SK-N-SH (cell line): ENCODE measurements around the gene TUBGCP3. TPM values are rescaled to one million over a fixed set of nuclear protein-coding genes. Genes with fewer than 3 reads are reported as not detected.
"Not testable (repeated sequence)": the region's sequence is repeated elsewhere in the genome, so short reads cannot be mapped to it uniquely, and the experiment has no call there.

Experiments used
- CTCF ChIA-PET: fragments of 300-600, 350-600 bp; formaldehyde crosslinking; extraction: SDS; loops from one replicate; lab custom pipeline; 2021; lab: Yijun Ruan, JAX
- POLR2A ChIA-PET: fragments of 350-600 bp; sonication (Branson Sonifier 250); formaldehyde crosslinking; extraction: SDS; loops from one replicate; lab custom pipeline; 2020; ENCODE audit warnings: antibody characterized with exemption, inconsistent platforms; lab: Yijun Ruan, JAX
- DNase-seq: peaks from one replicate; pipeline ENCODE4 v3.0.0; 2012
- H2AFZ ChIP-seq: fragments of 200-600 bp; sonication (generic); 2 replicates; pipeline ENCODE4 v1.8.1; 2016; ENCODE audit warnings: antibody characterized with exemption, mild to moderate bottlenecking, low read depth
- H3F3A ChIP-seq: fragments of 200-600 bp; sonication (generic); replicated peaks from 2 replicates; pipeline ENCODE3; 2016; ENCODE audit warnings: antibody characterized with exemption, mild to moderate bottlenecking; ENCODE audit not compliant: insufficient read depth
- H3K27ac ChIP-seq, 2 experiments: fragments of 200-500 bp in 1 of 2; fragments of 200-600 bp in 1 of 2; sonication (Bioruptor generic) in 1 of 2; sonication (generic), shearing (Covaris generic) in 1 of 2; 2 replicates each; pipeline versions ENCODE4 v1.5.1 to v1.6.1; 2014 to 2016; ENCODE audit warnings: low read depth in 2 of 2, inconsistent platforms in 1 of 2, low read length in 1 of 2, mild to moderate bottlenecking in 1 of 2, mixed read lengths in 1 of 2
- H3K27me3 ChIP-seq: fragments of 200-600 bp; sonication (generic), shearing (Covaris generic); 2 replicates; pipeline ENCODE4 v1.6.1; 2016; ENCODE audit warnings: mixed run types; ENCODE audit not compliant: insufficient read depth
- H3K36me3 ChIP-seq, 2 experiments: fragments of 200-500 bp in 1 of 2; fragments of 200-600 bp in 1 of 2; sonication (Bioruptor generic) in 1 of 2; sonication (generic) in 1 of 2; replicated peaks in 1 of 2; 2 replicates each; pipeline versions ENCODE3 to v1.5.1; 2014 to 2016; ENCODE audit warnings: low read length in 1 of 2, mild to moderate bottlenecking in 1 of 2; ENCODE audit not compliant: insufficient read depth in 2 of 2, control insufficient read depth in 1 of 2
- H3K4me1 ChIP-seq, 2 experiments: fragments of 200-500 bp in 1 of 2; fragments of 200-600 bp in 1 of 2; sonication (Bioruptor generic) in 1 of 2; sonication (generic), shearing (Covaris generic) in 1 of 2; 2 replicates each; pipeline versions ENCODE4 v1.5.1 to v1.6.1; 2014 to 2016; ENCODE audit warnings: low read depth in 1 of 2, low read length in 1 of 2, mixed run types in 1 of 2; ENCODE audit not compliant: insufficient read depth in 2 of 2, control insufficient read depth in 1 of 2
- H3K4me2 ChIP-seq: fragments of 200-600 bp; sonication (generic), shearing (Covaris generic); 2 replicates; pipeline ENCODE4 v1.6.1; 2017; ENCODE audit warnings: mixed run types
- H3K4me3 ChIP-seq, 2 experiments: fragments of 200-500 bp in 1 of 2; fragments of 200-600 bp in 1 of 2; sonication (Bioruptor generic) in 1 of 2; sonication (generic), shearing (Covaris generic) in 1 of 2; 2 replicates each; pipeline versions ENCODE4 v1.5.1 to v1.8.1; 2014 to 2016; ENCODE audit warnings: low read depth in 2 of 2, inconsistent platforms in 1 of 2, low read length in 1 of 2, mild to moderate bottlenecking in 1 of 2, mixed read lengths in 1 of 2, moderate library complexity in 1 of 2
- H3K79me2 ChIP-seq: fragments of 200-600 bp; sonication (generic); 2 replicates; pipeline ENCODE4 v1.8.1; 2017; ENCODE audit warnings: mild to moderate bottlenecking; ENCODE audit not compliant: insufficient read depth
- H3K9ac ChIP-seq: fragments of 200-600 bp; sonication (generic); 2 replicates; pipeline ENCODE4 v1.6.1; 2017; ENCODE audit warnings: mixed run types
- H3K9me2 ChIP-seq: fragments of 200-600 bp; sonication (generic); 2 replicates; pipeline ENCODE4 v1.6.1; 2017; ENCODE audit warnings: mixed run types
- H3K9me3 ChIP-seq: fragments of 200-600 bp; sonication (generic); 2 replicates; pipeline ENCODE4 v1.6.1; 2017; ENCODE audit warnings: mixed run types, mild to moderate bottlenecking, moderate library complexity
- H4K20me1 ChIP-seq: fragments of 200-600 bp; sonication (generic); 2 replicates; pipeline ENCODE4 v1.6.1; 2017; ENCODE audit warnings: mild to moderate bottlenecking, mixed run types; ENCODE audit not compliant: insufficient read depth
- CHD2 ChIP-seq: fragments of 150-350 bp; IDR thresholded peaks from 2 replicates; pipeline ENCODE4 v1.6.1; 2018; ENCODE audit warnings: low read length; ENCODE audit not compliant: partially characterized antibody
- EP300 ChIP-seq, 2 experiments: IDR thresholded peaks; 2 replicates each; pipeline versions ENCODE4 v1.4.0 to v1.6.1; 2012; ENCODE audit warnings: borderline replicate concordance in 1 of 2, low read depth in 1 of 2, low read length in 1 of 2
- EZH2phosphoT487 ChIP-seq: fragments of 200-600 bp; sonication (generic); IDR thresholded peaks from 2 replicates; pipeline ENCODE4 v1.6.1; 2017; ENCODE audit warnings: low read depth, mixed run types, mild to moderate bottlenecking, antibody characterized with exemption, moderate library complexity, borderline replicate concordance
- GABPA ChIP-seq: IDR thresholded peaks from 2 replicates; pipeline ENCODE4 v1.4.0; 2012; ENCODE audit warnings: low read depth, mild to moderate bottlenecking
- GATA2 ChIP-seq: sonication (generic); formaldehyde crosslinking; IDR thresholded peaks from 2 replicates; pipeline ENCODE4 v1.5.0; 2020; ENCODE audit warnings: mild to moderate bottlenecking, missing genetic modification reagents
- JUND ChIP-seq: IDR thresholded peaks from 2 replicates; pipeline ENCODE4 v1.4.0; 2012
- MXI1 ChIP-seq: IDR thresholded peaks from 2 replicates; pipeline ENCODE4 v1.6.1; 2012; ENCODE audit warnings: mild to moderate bottlenecking, low read depth, low read length, improper control_type of control experiment
- NFIC ChIP-seq: IDR thresholded peaks from 2 replicates; pipeline ENCODE4 v1.4.0; 2012; ENCODE audit warnings: borderline replicate concordance
- NRF1 ChIP-seq: IDR thresholded peaks from 2 replicates; pipeline ENCODE4 v1.6.1; 2012; ENCODE audit warnings: low read depth, mild to moderate bottlenecking, low read length
- TAF1 ChIP-seq: IDR thresholded peaks from 2 replicates; pipeline ENCODE4 v1.6.1; 2012; ENCODE audit warnings: low read depth, mild to moderate bottlenecking, low read length, moderate library complexity, borderline replicate concordance
- WGBS: methylation state at CpG from one replicate; pipeline ENCODE4 v1.1.6; 2017; ENCODE audit warnings: low lambda C conversion rate; 5-methylcytosine and 5-hydroxymethylcytosine counted together
- polyA plus RNA-seq, 3 experiments: library from polyadenylated mRNA; depleted of rRNA; stranded (reverse); fragments of >200 nt; gene quantifications; 2 replicates each; pipeline ENCODE4 v1.2.3, GENCODE V29; 2012
- TF ChIP-seq, protein P1 (sequence below): IDR thresholded peaks from 2 replicates; pipeline ENCODE4; 2012
- TF ChIP-seq, protein P2 (sequence below): IDR thresholded peaks from 2 replicates; pipeline ENCODE4 v1.6.1; 2012; ENCODE audit warnings: mild to moderate bottlenecking, low read depth, low read length, moderate library complexity

Gene TUBGCP3
- polyA plus RNA-seq, 1 of the 3 experiments (the other 2 are of a cell fraction) = 16.8 TPM

DNA sequence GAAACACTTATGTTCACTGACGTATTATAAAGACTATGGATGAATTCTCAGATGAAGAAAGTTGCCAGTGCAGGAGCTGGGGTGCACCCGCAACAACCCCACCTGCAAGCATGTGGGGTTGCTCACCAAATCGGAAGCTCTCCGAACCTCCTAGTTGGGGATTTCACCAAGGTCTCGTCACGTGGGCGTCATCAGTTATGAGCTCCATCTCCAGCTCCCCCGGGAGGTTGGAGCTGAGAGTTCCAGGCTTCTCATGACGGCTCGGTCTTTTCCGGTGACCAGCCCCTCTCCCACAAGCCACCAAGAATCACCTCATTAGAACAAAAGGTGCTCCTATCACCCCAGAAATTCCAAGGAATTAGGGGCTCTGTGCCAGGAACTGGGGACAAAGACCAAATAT is 46.1 kb upstream of the TUBGCP3 start:
- Histone ChIP-seq H3K4me1 (peaks cover 0 to 9% of the 10 kb centered on the region in 2 experiments; a peak in 1 of 4 replicates), H3K27ac (no peak overlapping the region), H3K4me3 (no peak overlapping the region), H4K20me1 (no peaks in the 10 kb centered on the region), H2AFZ (no peak overlapping the region), H3K79me2 (no peaks in the 10 kb centered on the region), H3K9me2 (no peaks in the 10 kb centered on the region), H3F3A (no peaks in the 10 kb centered on the region), H3K9ac (no peak overlapping the region), H3K36me3 (no peaks in the 10 kb centered on the region), H3K27me3 (peaks cover 37% of the 10 kb centered on the region), H3K9me3 (no peaks in the 10 kb centered on the region), H3K4me2 (no peak overlapping the region)
- no peak for DNase-seq
- ChIA-PET POLR2A (no interaction called here), CTCF (interaction anchor here (0.6 to 2.8 kb wide), 4 partner anchors 13 to 1160 kb away, joined by 3 to 10 read pairs (median 4); no protein-coding TSS in a partner anchor)
- 50% methylated on average over 5 of the region's 11 CpGs for WGBS
- TF ChIP-seq GATA2 = no peak
- TF ChIP-seq GABPA = no peak

DNA sequence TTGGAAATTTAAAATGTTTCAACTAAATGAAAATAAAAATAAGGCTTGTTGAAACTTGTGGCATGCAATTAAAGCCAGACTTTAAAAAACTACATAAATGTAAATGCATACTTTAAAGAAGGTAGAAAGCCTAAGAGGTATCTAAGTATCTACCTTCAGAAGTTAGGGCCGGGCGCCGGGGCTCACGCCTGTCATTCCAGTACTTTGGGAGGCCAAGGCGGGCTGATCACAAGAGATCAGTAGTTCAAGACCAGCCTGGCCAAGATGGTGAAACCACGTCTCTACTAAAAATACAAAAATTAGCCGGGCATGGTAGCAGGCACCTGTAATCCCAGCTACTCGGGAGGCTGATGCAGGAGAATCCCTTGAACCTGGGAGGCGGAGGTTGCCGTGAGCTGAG is 42.3 kb upstream of the TUBGCP3 start:
- H3K4me1 ChIP-seq, H3K79me2 ChIP-seq, DNase-seq, H3K27ac ChIP-seq, H3K4me3 ChIP-seq, POLR2A ChIA-PET, H4K20me1 ChIP-seq, H3F3A ChIP-seq, H3K36me3 ChIP-seq, H3K9me2 ChIP-seq, H3K4me2 ChIP-seq, H3K9ac ChIP-seq, H2AFZ ChIP-seq, H3K9me3 ChIP-seq: not testable (repeated sequence)
- CTCF ChIA-PET = interaction anchor here (0.7 to 1.8 kb wide), 2 partner anchors 13 to 243 kb away, joined by 4 to 6 read pairs; no protein-coding TSS in a partner anchor
- peaks cover 16% of the 10 kb centered on the region for H3K27me3 ChIP-seq
- WGBS = 60% methylated on average over 10 of the region's 10 CpGs

DNA sequence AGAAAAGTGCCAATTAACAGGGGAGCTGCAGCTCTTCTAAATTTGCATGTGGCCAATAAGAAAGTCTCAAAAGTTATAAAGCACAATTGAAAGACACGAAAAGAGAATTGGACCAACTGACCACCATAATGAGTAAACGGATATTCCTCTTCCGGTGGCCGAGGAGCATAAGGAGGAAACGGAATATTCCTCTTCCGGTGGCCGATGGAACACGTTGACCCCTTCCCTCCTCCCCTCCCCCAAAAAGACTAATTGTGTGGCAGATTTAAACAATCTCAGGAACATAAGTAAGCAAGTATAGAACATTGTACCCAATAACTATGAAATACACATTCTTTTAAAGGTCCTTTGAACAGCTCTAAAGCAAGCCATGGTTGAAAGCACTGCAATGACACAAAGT is 41.2 kb upstream of the TUBGCP3 start:
- Histone ChIP-seq H3K9ac (no peak overlapping the region), H3F3A (no peaks in the 10 kb centered on the region), H3K9me3 (no peaks in the 10 kb centered on the region), H3K4me2 (no peak overlapping the region), H3K4me3 (no peak overlapping the region), H3K9me2 (no peaks in the 10 kb centered on the region), H3K4me1 (no peaks in the 10 kb centered on the region), H3K36me3 (no peaks in the 10 kb centered on the region), H2AFZ (no peak overlapping the region), H3K79me2 (no peaks in the 10 kb centered on the region), H4K20me1 (no peaks in the 10 kb centered on the region), H3K27ac (no peak overlapping the region), H3K27me3 (peaks cover 9% of the 10 kb centered on the region)
- WGBS = 67% methylated on average over 8 of the region's 8 CpGs
- TF ChIP-seq EP300 (IDR thresholded peaks at IDR 0.05; ENCODE audit: borderline replicate concordance in 1 of 2, low read depth in 1 of 2, low read length in 1 of 2) = no peak
- no peak for TF ChIP-seq NFIC
- TF ChIP-seq, protein P1, sequence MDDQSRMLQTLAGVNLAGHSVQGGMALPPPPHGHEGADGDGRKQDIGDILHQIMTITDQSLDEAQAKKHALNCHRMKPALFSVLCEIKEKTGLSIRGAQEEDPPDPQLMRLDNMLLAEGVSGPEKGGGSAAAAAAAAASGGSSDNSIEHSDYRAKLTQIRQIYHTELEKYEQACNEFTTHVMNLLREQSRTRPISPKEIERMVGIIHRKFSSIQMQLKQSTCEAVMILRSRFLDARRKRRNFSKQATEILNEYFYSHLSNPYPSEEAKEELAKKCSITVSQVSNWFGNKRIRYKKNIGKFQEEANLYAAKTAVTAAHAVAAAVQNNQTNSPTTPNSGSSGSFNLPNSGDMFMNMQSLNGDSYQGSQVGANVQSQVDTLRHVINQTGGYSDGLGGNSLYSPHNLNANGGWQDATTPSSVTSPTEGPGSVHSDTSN = no peak
- TF ChIP-seq CHD2 = no peak
- TF ChIP-seq JUND = no peak
- TF ChIP-seq, protein P2, sequence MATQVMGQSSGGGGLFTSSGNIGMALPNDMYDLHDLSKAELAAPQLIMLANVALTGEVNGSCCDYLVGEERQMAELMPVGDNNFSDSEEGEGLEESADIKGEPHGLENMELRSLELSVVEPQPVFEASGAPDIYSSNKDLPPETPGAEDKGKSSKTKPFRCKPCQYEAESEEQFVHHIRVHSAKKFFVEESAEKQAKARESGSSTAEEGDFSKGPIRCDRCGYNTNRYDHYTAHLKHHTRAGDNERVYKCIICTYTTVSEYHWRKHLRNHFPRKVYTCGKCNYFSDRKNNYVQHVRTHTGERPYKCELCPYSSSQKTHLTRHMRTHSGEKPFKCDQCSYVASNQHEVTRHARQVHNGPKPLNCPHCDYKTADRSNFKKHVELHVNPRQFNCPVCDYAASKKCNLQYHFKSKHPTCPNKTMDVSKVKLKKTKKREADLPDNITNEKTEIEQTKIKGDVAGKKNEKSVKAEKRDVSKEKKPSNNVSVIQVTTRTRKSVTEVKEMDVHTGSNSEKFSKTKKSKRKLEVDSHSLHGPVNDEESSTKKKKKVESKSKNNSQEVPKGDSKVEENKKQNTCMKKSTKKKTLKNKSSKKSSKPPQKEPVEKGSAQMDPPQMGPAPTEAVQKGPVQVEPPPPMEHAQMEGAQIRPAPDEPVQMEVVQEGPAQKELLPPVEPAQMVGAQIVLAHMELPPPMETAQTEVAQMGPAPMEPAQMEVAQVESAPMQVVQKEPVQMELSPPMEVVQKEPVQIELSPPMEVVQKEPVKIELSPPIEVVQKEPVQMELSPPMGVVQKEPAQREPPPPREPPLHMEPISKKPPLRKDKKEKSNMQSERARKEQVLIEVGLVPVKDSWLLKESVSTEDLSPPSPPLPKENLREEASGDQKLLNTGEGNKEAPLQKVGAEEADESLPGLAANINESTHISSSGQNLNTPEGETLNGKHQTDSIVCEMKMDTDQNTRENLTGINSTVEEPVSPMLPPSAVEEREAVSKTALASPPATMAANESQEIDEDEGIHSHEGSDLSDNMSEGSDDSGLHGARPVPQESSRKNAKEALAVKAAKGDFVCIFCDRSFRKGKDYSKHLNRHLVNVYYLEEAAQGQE = no peak
- no peak for TF ChIP-seq MXI1
- no peak for TF ChIP-seq EZH2phosphoT487
- TF ChIP-seq TAF1 = no peak
- TF ChIP-seq GABPA = no peak
- no peak for TF ChIP-seq NRF1
- ChIA-PET CTCF (interaction anchor here (0.7 to 1.8 kb wide), 2 partner anchors 11 to 246 kb away, joined by 3 to 6 read pairs; no protein-coding TSS in a partner anchor), POLR2A (no interaction called here)
- DNase-seq = no peak

DNA sequence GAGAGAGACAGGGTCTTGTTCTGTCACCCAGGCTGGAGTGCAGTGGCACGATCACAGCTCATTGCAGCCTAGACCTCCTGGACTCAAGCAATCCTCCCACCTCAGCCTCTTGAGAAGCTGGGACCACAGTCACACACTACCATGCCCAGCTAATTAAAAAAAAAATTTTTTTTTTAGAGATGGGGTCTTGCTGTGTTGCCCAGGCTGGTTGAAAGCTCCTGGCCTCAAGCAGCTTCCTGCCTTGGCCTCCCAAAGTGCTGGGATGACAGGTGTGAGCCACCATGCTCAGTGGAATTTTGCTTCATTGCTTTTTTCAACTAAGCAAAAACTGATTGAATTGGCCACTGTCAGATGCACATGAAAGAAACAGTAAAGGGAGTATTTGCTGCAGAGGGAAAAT is 39.7 kb upstream of the TUBGCP3 start:
- H3K9ac ChIP-seq, H3K9me2 ChIP-seq, H3F3A ChIP-seq, H3K27me3 ChIP-seq, H3K79me2 ChIP-seq, H3K4me3 ChIP-seq, H3K27ac ChIP-seq, H3K9me3 ChIP-seq, H3K4me1 ChIP-seq, H3K4me2 ChIP-seq, H4K20me1 ChIP-seq, POLR2A ChIA-PET, H2AFZ ChIP-seq, H3K36me3 ChIP-seq, DNase-seq: not testable (repeated sequence)
- CTCF ChIA-PET = interaction anchor here (1.0 to 1.3 kb wide), 2 partner anchors 9 to 13 kb away, joined by 3 to 5 read pairs; no protein-coding TSS in a partner anchor
- WGBS = 0% methylated on average over 1 of the region's 1 CpG
